Stimulated activated CD4-positive, alpha-beta T cell treated with anti-CD3 and anti-CD28 coated beads, Interleukin-12 subunit alpha, Interleukin-12 subunit beta, amount 100 ng/mL, for 4 hours (primary cell): ENCODE results near the gene JADE2.
"Not testable (repeated sequence)": the region's sequence is repeated elsewhere in the genome, so short reads cannot be mapped to it uniquely, and the experiment has no call there.

Experiments used
- DNase-seq: peaks from one replicate; pipeline ENCODE4 v3.0.0-alpha.2; 2020

Gene JADE2

GRCh38 chr5:134524826-134525682 lies at the start of gene JADE2:
Gene JADE2, plus strand, starts transcription at chr5:134525670. Its CDS starts 10,188 bp downstream, at chr5:134535858.
- peak; percentile 64 for DNase-seq

- DNase-seq = no peak
Measured at GRCh38 chr5:134477462-134478245, 47.8 kb upstream of the JADE2 start.

DNA sequence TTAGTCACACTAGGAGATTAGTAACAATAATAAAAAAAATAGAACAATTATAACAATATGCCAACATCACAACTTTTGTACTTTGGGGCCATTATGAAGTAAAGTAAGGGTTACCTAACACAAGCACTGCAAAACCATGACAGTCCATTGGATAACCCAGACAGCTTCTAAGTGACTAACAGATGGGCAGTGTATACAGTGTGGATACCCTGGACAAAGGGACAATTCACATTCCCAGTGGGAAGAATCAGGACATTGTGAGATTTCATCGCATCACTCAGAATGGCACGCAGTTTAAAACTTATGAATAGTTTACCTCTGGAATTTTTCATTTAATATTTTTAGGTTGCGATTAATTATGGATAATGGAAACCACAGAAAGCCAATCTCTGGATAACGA lies 45.6 kb upstream of the JADE2 start:
- no peak for DNase-seq

DNA sequence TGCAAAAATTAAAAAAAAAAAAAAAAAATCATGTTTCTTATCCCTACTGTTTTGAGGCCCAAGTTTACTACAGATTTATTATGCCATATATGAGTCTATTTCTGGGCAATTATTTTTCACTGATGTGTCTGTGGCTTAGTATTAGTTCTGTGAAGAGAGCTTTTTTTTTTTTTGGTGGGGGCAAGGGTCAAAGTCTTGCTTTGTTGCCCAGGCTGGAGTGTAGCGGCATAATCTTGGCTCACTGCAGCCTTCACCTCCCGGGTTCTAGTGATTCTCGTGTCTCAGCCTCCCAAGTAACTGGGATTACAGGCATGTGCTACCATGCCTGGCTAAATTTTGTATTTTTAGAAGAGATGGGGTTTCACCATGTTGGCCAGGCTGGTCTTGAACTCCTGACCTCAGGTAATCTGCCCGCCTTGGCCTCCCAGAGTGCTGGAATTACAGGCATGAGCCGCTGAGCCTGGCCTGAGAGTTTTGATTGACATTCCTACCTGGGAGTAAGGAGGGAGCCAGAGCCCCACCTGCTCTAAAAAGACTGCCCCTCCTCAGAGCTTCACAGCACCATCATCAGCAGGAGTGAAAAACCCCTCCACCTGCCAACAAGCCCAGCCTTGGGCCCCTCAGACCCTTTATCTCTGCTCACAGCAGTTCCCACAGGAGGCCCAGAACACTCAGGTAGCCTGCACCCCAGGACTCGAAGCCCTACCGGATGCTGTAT lies 36.1 kb upstream of the JADE2 start:
- no peak for DNase-seq

- no peak for DNase-seq
Measured at GRCh38 chr5:134490255-134490924, 35.1 kb upstream of the JADE2 start.

- DNase-seq = no peak
Measured at GRCh38 chr5:134490925-134491271, 34.6 kb upstream of the JADE2 start.

DNA sequence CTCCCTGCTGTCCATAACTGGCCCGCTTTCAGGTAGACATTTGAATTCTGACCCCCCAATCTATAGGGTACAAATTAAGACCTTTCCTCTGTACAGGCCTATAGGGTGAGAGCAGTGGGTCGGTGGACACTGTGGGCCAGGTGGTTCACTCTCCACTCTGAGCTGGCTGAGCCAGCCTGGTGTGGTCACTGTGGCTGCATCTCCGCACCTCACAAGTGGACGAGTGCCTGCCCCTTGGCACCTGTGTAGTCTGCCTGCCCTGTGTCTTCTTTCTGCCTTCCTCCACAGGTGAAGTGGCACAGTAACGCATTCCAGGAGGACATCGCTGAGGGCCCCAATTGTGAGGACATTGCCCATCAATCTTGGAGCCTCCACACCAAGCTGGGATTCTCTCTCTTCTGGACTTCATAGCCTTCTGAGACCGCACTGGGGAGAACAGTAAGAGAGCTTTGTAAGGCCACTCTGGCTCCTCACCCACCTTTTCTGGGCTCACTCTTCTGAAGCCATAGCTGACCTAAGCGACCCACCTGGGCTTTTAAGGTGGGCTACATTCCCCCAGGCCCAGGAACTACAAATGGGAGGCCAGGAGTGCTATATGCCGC lies 33.5 kb upstream of the JADE2 start:
- no peak for DNase-seq

- DNase-seq = no peak
Measured at GRCh38 chr5:134492568-134492967, 32.9 kb upstream of the JADE2 start.

DNA sequence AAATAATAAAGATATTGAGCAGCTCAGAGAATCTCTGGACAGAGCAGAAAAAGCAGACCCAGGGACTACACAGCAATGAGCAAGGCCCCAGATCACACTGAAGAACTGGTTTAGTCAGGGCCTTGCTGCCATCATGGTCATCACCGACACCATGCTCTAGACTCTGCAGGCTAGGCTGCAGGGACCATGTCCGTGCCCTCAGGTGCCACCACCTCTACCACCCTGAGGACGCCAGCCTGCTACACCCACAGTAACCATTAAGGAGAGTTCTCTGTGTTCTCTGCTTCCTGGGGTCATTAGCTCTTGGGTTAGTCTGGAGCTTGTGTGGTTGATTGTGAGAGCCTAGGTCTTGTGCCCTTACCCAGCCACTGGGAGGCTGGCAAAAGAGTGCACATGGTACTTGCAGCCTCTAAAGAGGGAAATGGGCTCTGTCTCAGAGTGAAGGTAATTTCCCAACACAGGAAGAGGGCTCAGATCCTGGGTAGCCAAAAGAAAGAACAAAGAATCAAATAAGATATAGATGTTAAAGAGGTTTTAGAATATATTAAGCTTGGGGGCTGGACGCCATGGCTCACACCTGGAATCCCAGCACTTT lies 31.9 kb upstream of the JADE2 start:
- DNase-seq = no peak

DNA sequence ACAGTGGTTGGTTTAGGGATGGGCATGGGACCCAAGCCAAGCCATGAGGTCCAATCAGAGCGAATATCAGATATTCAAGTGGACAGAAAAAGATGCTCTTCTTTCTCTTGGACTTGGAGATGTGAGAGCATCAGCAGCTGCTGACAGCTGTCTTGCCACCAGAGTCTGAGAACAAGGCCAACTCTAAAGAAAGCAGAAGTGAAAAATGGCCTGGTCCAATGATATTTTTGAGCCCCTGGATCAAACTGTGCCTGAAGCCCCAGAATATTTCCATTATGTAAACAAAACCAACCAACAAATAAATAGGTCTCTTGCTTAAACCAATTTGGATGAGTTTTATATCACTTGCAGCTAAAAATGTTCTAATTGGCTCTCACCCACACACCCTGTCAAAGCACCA lies 30.7 kb upstream of the JADE2 start:
- no peak for DNase-seq

- not testable (repeated sequence) for DNase-seq
Measured at GRCh38 chr5:134499905-134500304, 25.6 kb upstream of the JADE2 start.

- no peak for DNase-seq
Measured at GRCh38 chr5:134500699-134501430, 24.6 kb upstream of the JADE2 start.

- no peak for DNase-seq
Measured at GRCh38 chr5:134502259-134502658, 23.2 kb upstream of the JADE2 start.

GRCh38 chr5:134503088-134503936 lies 22.2 kb upstream of the JADE2 start:
- DNase-seq = peak; percentile 41

GRCh38 chr5:134503937-134504437 lies 21.5 kb upstream of the JADE2 start:
- no peak for DNase-seq

GRCh38 chr5:134504629-134505300 lies 20.7 kb upstream of the JADE2 start:
- DNase-seq = no peak

- DNase-seq = no peak
Measured at GRCh38 chr5:134506054-134507039, 19.1 kb upstream of the JADE2 start.

- no peak for DNase-seq
Measured at GRCh38 chr5:134507452-134507851, 18.0 kb upstream of the JADE2 start.
